Inferior parietal cortex (tissue), 1 donor: ENCODE measurements around the gene TIGIT.

Source experiments
- DNase-seq: peaks from one replicate; pipeline ENCODE4 v3.0.0-alpha.2; 2016; ENCODE audit errors: extremely low spot score

Gene TIGIT

GRCh38 chr3:114351123-114351821 is 57.4 kb downstream of the TIGIT start:
- no peak for DNase-seq

GRCh38 chr3:114351822-114352145 is 58.0 kb downstream of the TIGIT start:
- DNase-seq = no peak

GRCh38 chr3:114355653-114356052 is 61.8 kb downstream of the TIGIT start:
- no peak for DNase-seq

GRCh38 chr3:114356066-114356465 is 62.2 kb downstream of the TIGIT start:
- DNase-seq = no peak

- no peak for DNase-seq
Observed at GRCh38 chr3:114356525-114356924, 62.7 kb downstream of the TIGIT start.
